ENCODE data around the gene TRIM25.

The TRIM25 gene

DNA sequence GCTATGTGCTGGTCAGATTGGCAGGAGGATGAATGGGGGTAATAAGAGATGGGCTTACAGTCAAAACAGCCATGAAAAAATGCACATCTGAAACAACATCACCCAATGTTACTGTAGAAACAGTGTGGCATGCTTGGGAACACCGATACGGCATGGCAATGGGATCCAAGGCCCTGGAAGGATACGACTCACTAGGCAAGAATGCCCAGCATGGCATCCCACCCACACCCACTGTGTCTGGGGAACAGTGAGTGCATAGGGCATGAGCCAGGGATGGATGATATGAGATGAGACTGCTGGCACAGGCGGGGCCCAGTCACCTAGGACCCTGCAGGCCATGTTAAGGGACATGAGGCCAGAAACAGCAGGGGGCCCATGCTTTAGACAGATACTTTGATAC lies 11.5 kb downstream of the TRIM25 start:
- TF ChIP-seq, protein P1, sequence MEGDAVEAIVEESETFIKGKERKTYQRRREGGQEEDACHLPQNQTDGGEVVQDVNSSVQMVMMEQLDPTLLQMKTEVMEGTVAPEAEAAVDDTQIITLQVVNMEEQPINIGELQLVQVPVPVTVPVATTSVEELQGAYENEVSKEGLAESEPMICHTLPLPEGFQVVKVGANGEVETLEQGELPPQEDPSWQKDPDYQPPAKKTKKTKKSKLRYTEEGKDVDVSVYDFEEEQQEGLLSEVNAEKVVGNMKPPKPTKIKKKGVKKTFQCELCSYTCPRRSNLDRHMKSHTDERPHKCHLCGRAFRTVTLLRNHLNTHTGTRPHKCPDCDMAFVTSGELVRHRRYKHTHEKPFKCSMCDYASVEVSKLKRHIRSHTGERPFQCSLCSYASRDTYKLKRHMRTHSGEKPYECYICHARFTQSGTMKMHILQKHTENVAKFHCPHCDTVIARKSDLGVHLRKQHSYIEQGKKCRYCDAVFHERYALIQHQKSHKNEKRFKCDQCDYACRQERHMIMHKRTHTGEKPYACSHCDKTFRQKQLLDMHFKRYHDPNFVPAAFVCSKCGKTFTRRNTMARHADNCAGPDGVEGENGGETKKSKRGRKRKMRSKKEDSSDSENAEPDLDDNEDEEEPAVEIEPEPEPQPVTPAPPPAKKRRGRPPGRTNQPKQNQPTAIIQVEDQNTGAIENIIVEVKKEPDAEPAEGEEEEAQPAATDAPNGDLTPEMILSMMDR (IDR thresholded peaks at IDR 0.05; ENCODE audit: control extremely low read depth, extremely low read depth, low read depth, missing control alignments): no peak
- POLR2A ChIA-PET: interaction anchor here (1.1 kb wide), 1 partner anchor 12 kb away, joined by 4 read pairs; the partner anchor contains the start of gene TRIM25
- CTCF ChIA-PET: interaction anchor here (1.3 to 2.3 kb wide), 2 partner anchors 12 to 16 kb away, joined by 3 to 8 read pairs; no protein-coding TSS in a partner anchor
- DNase-seq (ENCODE audit: extremely low spot score): no peak

DNA sequence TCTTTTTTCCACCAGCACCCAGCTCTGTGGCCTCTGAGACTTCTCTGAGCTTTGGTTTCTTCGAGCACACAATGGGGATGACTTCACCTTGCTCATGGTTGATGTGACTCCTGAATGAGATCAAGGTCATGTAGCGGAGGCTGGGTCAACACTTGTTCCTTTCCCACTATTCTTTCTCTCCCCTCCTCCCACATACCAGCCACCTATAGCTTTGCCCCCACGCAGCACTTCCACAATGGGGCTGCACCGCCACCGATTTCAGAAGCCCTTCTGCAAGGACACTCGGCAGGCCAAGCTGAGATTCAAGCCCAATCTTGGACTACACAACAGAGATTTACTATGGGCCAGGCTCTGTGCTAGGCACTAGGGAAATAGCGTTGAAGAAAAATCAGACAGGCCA lies 14.4 kb downstream of the TRIM25 start:
- ChIA-PET POLR2A (interaction anchor here (1.4 to 1.8 kb wide), 2 partner anchors 9 to 14 kb away, joined by 4 to 6 read pairs; partner anchors contain the start of gene TRIM25), CTCF (interaction anchor here (0.9 to 1.6 kb wide), 2 partner anchors 18 to 81 kb away, joined by 3 to 6 read pairs; no protein-coding TSS in a partner anchor)
- no peak for DNase-seq (ENCODE audit: extremely low spot score)
- TF ChIP-seq, protein P1 (IDR thresholded peaks at IDR 0.05; ENCODE audit: control extremely low read depth, extremely low read depth, low read depth, missing control alignments): no peak

- CTCF ChIA-PET: interaction anchor here (0.9 to 1.6 kb wide), 3 partner anchors 10 to 81 kb away, joined by 3 to 6 read pairs (median 5); no protein-coding TSS in a partner anchor
- TF ChIP-seq, protein P1 (IDR thresholded peaks at IDR 0.05; ENCODE audit: control extremely low read depth, extremely low read depth, low read depth, missing control alignments): no peak
- POLR2A ChIA-PET: interaction anchor here (1.4 to 1.8 kb wide), 2 partner anchors 10 to 15 kb away, joined by 4 to 6 read pairs; partner anchors contain the start of gene TRIM25
- DNase-seq (ENCODE audit: extremely low spot score): no peak
These were observed 15.0 kb downstream of the TRIM25 start for GRCh38 chr17:56898874-56899273.

- POLR2A ChIA-PET: interaction anchor here (1.8 kb wide), 1 partner anchor 16 kb away, joined by 6 read pairs; the partner anchor contains the start of gene TRIM25
- CTCF ChIA-PET: interaction anchor here (1.2 to 1.6 kb wide), 4 partner anchors 9 to 80 kb away, joined by 3 to 6 read pairs (median 4); no protein-coding TSS in a partner anchor
- DNase-seq (ENCODE audit: extremely low spot score): peak; percentile 56
- TF ChIP-seq, protein P1 (IDR thresholded peaks at IDR 0.05; ENCODE audit: control extremely low read depth, extremely low read depth, low read depth, missing control alignments): no peak
These were observed 16.0 kb downstream of the TRIM25 start for GRCh38 chr17:56897646-56898424.

GRCh38 chr17:56896968-56897359 lies 16.9 kb downstream of the TRIM25 start:
- TF ChIP-seq, protein P1 (IDR thresholded peaks at IDR 0.05; ENCODE audit: control extremely low read depth, extremely low read depth, low read depth, missing control alignments): no peak
- POLR2A ChIA-PET: interaction anchor here (0.7 kb wide), 2 partner anchors 11 kb away, joined by 3 to 5 read pairs; no protein-coding TSS in a partner anchor
- CTCF ChIA-PET: interaction anchor here (1.2 to 1.4 kb wide), 2 partner anchors 11 to 13 kb away, joined by 3 to 4 read pairs; no protein-coding TSS in a partner anchor
- DNase-seq (ENCODE audit: extremely low spot score): no peak

GRCh38 chr17:56896217-56896967 lies 17.5 kb downstream of the TRIM25 start:
- TF ChIP-seq, protein P1 (IDR thresholded peaks at IDR 0.05; ENCODE audit: control extremely low read depth, extremely low read depth, low read depth, missing control alignments): no peak
- POLR2A ChIA-PET: interaction anchor here (0.7 to 1.6 kb wide), 4 partner anchors 10 to 310 kb away, joined by 3 to 6 read pairs (median 4); no protein-coding TSS in a partner anchor
- DNase-seq (ENCODE audit: extremely low spot score): no peak
- CTCF ChIA-PET: interaction anchor here (1.2 kb wide), 1 partner anchor 13 kb away, joined by 3 read pairs; no protein-coding TSS in a partner anchor

All from GM10248 (cell line).